ENCODE measurements around the gene MAP3K5.
A peak's percentile ranks its signal among the peaks of the same experiment; 100 is the strongest.
"Not testable (repeated sequence)": the region's sequence is repeated elsewhere in the genome, so short reads cannot be mapped to it uniquely, and the experiment has no call there.

The MAP3K5 gene

GRCh38 chr6:136795996-136796395, 3.7 kb upstream of the MAP3K5 start:
- Histone ChIP-seq H3K4me1 (peaks cover 8 to 22% (median 13%) of the 10 kb centered on the region in 10 experiments), H3K27me3 (no peaks in the 10 kb centered on the region), H4K20me1 (no peaks in the 10 kb centered on the region), H3K4me3 (no peak overlapping the region), H3K4me2 (peak overlapping the region in 2 of 11 experiments; percentile 15 to 38; a peak in 1 of 22 replicates), H3K9ac (no peak overlapping the region), H3K36me3 (no peaks in the 10 kb centered on the region), H3K27ac (no peak overlapping the region), H3K9me3 (replicated peaks in 1 of 11) (peaks cover 0 to 16% (median 9%) of the 10 kb centered on the region in 11 experiments; a peak in 13 of 22 replicates)
- no peak for TF ChIP-seq Cebpa-rat (IDR thresholded peaks at IDR 0.05)

GRCh38 chr6:136795386-136795785, 3.1 kb upstream of the MAP3K5 start:
- peak overlapping the region in 2 of 11 experiments; percentile 15 to 38; a peak in 3 of 22 replicates for H3K4me2 ChIP-seq
- H3K36me3 ChIP-seq: no peaks in the 10 kb centered on the region
- H3K4me1 ChIP-seq: peaks cover 8 to 22% (median 18%) of the 10 kb centered on the region in 10 experiments
- no peak overlapping the region for H3K4me3 ChIP-seq
- H3K27ac ChIP-seq: no peak overlapping the region
- no peaks in the 10 kb centered on the region for H3K27me3 ChIP-seq
- no peaks in the 10 kb centered on the region for H4K20me1 ChIP-seq
- H3K9ac ChIP-seq: no peak overlapping the region
- TF ChIP-seq Cebpa-rat (IDR thresholded peaks at IDR 0.05): no peak
- peaks cover 0 to 16% (median 9%) of the 10 kb centered on the region in 11 experiments; a peak in 13 of 22 replicates for H3K9me3 ChIP-seq (replicated peaks in 1 of 11)

GRCh38 chr6:136793363-136793762, 1.1 kb upstream of the MAP3K5 start:
- Histone ChIP-seq H3K27me3 (no peaks in the 10 kb centered on the region), H3K9me3 (replicated peaks in 1 of 11) (peaks cover 4 to 20% (median 8%) of the 10 kb centered on the region in 11 experiments; a peak in 16 of 22 replicates), H3K4me3 (peak overlapping the region; percentile 77 to 99 (median 84); a peak in 19 of 20 replicates), H3K36me3 (peaks cover 0 to 12% (median 8%) of the 10 kb centered on the region in 11 experiments; a peak in 9 of 22 replicates), H3K27ac (peak overlapping the region in 10 of 11 experiments; percentile 73 to 92 (median 90); a peak in 19 of 22 replicates), H3K4me2 (peak overlapping the region; percentile 82 to 97 (median 92)), H3K4me1 (peaks cover 23 to 39% (median 33%) of the 10 kb centered on the region in 10 experiments), H3K9ac (peak overlapping the region; percentile 76 to 94 (median 88)), H4K20me1 (peaks cover 0 to 16% (median 0%) of the 10 kb centered on the region in 11 experiments; a peak in 4 of 22 replicates)
- TF ChIP-seq Cebpa-rat (IDR thresholded peaks at IDR 0.05): no peak

- peaks cover 24 to 52% (median 44%) of the 10 kb centered on the region in 10 experiments for H3K4me1 ChIP-seq
- H3K9me3 ChIP-seq (replicated peaks in 1 of 11): peaks cover 0 to 23% (median 6%) of the 10 kb centered on the region in 11 experiments; a peak in 9 of 22 replicates
- peaks cover 0 to 25% (median 11%) of the 10 kb centered on the region in 11 experiments; a peak in 15 of 22 replicates for H3K36me3 ChIP-seq
- H4K20me1 ChIP-seq: peaks cover 0 to 29% (median 0%) of the 10 kb centered on the region in 11 experiments; a peak in 4 of 22 replicates
- H3K27ac ChIP-seq: peak overlapping the region; percentile 73 to 92 (median 90)
- no peak for TF ChIP-seq Cebpa-rat (IDR thresholded peaks at IDR 0.05)
- H3K27me3 ChIP-seq: no peaks in the 10 kb centered on the region
- peak overlapping the region; percentile 76 to 94 (median 88) for H3K9ac ChIP-seq
- peak overlapping the region; percentile 82 to 97 (median 92) for H3K4me2 ChIP-seq
- peak overlapping the region; percentile 77 to 99 (median 84) for H3K4me3 ChIP-seq
Observed at GRCh38 chr6:136792095-136792409, 225 bp downstream of the MAP3K5 start.

- peak overlapping the region; percentile 82 to 97 (median 92) for H3K4me2 ChIP-seq
- peaks cover 0 to 30% (median 14%) of the 10 kb centered on the region in 11 experiments; a peak in 15 of 22 replicates for H3K36me3 ChIP-seq
- H3K27ac ChIP-seq: peak overlapping the region; percentile 73 to 92 (median 90)
- H3K4me3 ChIP-seq: peak overlapping the region; percentile 77 to 99 (median 84)
- peaks cover 0 to 28% (median 6%) of the 10 kb centered on the region in 11 experiments; a peak in 9 of 22 replicates for H3K9me3 ChIP-seq (replicated peaks in 1 of 11)
- no peaks in the 10 kb centered on the region for H3K27me3 ChIP-seq
- H3K4me1 ChIP-seq: peaks cover 26 to 58% (median 50%) of the 10 kb centered on the region in 10 experiments
- TF ChIP-seq Cebpa-rat (IDR thresholded peaks at IDR 0.05): peak in 3 of 11 experiments; percentile 24 to 25 (median 24); a peak in 2 of 22 replicates
- peak overlapping the region; percentile 76 to 94 (median 88) for H3K9ac ChIP-seq
- H4K20me1 ChIP-seq: peaks cover 0 to 32% (median 0%) of the 10 kb centered on the region in 11 experiments; a peak in 4 of 22 replicates
Observed at GRCh38 chr6:136791296-136792094, 782 bp downstream of the MAP3K5 start.

- H3K4me3 ChIP-seq: peak overlapping the region; percentile 77 to 99 (median 84)
- H3K9ac ChIP-seq: peak overlapping the region; percentile 76 to 94 (median 88)
Observed at GRCh38 chr6:136790411-136791295, 1.6 kb downstream of the MAP3K5 start.

GRCh38 chr6:136789440-136789839, 2.8 kb downstream of the MAP3K5 start:
- Histone ChIP-seq H3K4me1 (peaks cover 46 to 75% (median 63%) of the 10 kb centered on the region in 10 experiments), H3K27ac (peak overlapping the region in 3 of 11 experiments; percentile 90 to 91 (median 90); a peak in 1 of 22 replicates), H4K20me1 (peaks cover 0 to 45% (median 0%) of the 10 kb centered on the region in 11 experiments; a peak in 4 of 22 replicates), H3K9me3 (replicated peaks in 1 of 11) (peaks cover 0 to 28% (median 6%) of the 10 kb centered on the region in 11 experiments; a peak in 9 of 22 replicates), H3K4me2 (peak overlapping the region; percentile 82 to 97 (median 92); a peak in 20 of 22 replicates), H3K4me3 (peak overlapping the region in 6 of 10 experiments; percentile 17 to 99 (median 90); a peak in 11 of 20 replicates), H3K9ac (peak overlapping the region in 4 of 11 experiments; percentile 86 to 94 (median 90); a peak in 7 of 22 replicates), H3K36me3 (peaks cover 0 to 39% (median 14%) of the 10 kb centered on the region in 11 experiments; a peak in 16 of 22 replicates)
- H3K27me3 ChIP-seq: not testable (repeated sequence)

More at GRCh38 chr6:136790411-136791295, 1.6 kb downstream of the MAP3K5 start:
- peaks cover 34 to 63% (median 58%) of the 10 kb centered on the region in 10 experiments for H3K4me1 ChIP-seq
- H3K27ac ChIP-seq: peak overlapping the region; percentile 73 to 92 (median 90); a peak in 19 of 22 replicates
- peaks cover 0 to 39% (median 0%) of the 10 kb centered on the region in 11 experiments; a peak in 4 of 22 replicates for H4K20me1 ChIP-seq
- TF ChIP-seq Cebpa-rat (IDR thresholded peaks at IDR 0.05): no peak
- H3K4me2 ChIP-seq: peak overlapping the region; percentile 82 to 97 (median 92)
- peaks cover 0 to 39% (median 14%) of the 10 kb centered on the region in 11 experiments; a peak in 16 of 22 replicates for H3K36me3 ChIP-seq
- H3K27me3 ChIP-seq: no peaks in the 10 kb centered on the region
- H3K9me3 ChIP-seq (replicated peaks in 1 of 11): peaks cover 0 to 28% (median 6%) of the 10 kb centered on the region in 11 experiments; a peak in 9 of 22 replicates
